ENCODE data around the gene LBP.

DNA sequence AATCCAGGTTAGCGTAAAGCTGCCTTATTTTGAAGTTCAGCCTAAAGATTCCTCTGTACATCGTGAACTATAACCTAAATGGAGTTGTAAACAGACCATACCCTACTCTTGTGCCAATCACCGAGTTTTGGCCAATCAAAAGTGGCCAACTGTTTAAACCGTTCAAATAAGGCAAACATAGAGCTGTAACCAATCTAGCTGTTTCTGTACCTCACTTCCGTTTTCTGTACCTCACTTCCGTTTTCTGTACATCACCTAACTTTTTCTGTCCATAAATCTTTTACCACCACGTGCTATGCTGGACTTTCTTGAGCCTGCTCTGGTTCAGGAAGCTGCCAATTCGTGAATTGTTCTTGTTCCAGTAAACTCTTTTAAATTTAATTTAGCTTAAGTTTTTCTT is 39.7 kb downstream of the LBP start:
- TF ChIP-seq POLR2A (IDR thresholded peaks at IDR 0.05; ENCODE audit: low read length) (no peak), GATA1 (IDR thresholded peaks at IDR 0.05; ENCODE audit: low read depth, low read length) (no peak)
